ENCODE data around the gene ZC3H4. TPM values are rescaled to one million over a fixed set of nuclear protein-coding genes. Genes with fewer than 3 reads are reported as not detected.

Gene ZC3H4
- total and polyA plus RNA-seq, 2 donors (not counting 1 experiment from before 2014, with no cell fraction given) = 12.7 to 73.7 TPM

- H4K20me1 ChIP-seq (ENCODE audit: control insufficient read depth, insufficient read depth, low read length, poor library complexity, severe bottlenecking) = no peaks in the 10 kb centered on the region
- no peaks in the 10 kb centered on the region for H3K27me3 ChIP-seq (replicated peaks in 1 of 4; ENCODE audit: control extremely low read depth in 1 of 4, control insufficient read depth in 3 of 4, insufficient read depth in 4 of 4, low read length in 3 of 4)
- WGBS (ENCODE audit: insufficient coverage) = under 1% methylated on average over 47 of the region's 85 CpGs
- no peak for TF ChIP-seq EZH2 (IDR thresholded peaks at IDR 0.05; ENCODE audit: borderline replicate concordance, insufficient read depth, low read depth, low read length, poor library complexity, severe bottlenecking)
- no peak for TF ChIP-seq CTCF (IDR thresholded peaks at IDR 0.05)
- Mint-ChIP-seq H3K27ac (peak overlapping the region; percentile 99), H3K9me3 (ENCODE audit: insufficient read depth) (no peaks in the 10 kb centered on the region), H3K4me3 (peak overlapping the region; percentile 88), H3K4me1 (peaks cover 40% of the 10 kb centered on the region), H3K27me3 (no peaks in the 10 kb centered on the region)
- peak overlapping the region; percentile 73 for H2AFZ ChIP-seq (ENCODE audit: insufficient read depth, low read depth, low read length, poor library complexity, severe bottlenecking)
- peak overlapping the region; percentile 96 to 100 for H3K27ac ChIP-seq (ENCODE audit: low read length in 2 of 2)
- peaks cover 34 to 38% of the 10 kb centered on the region in 2 donors for H3K4me1 ChIP-seq (ENCODE audit: control insufficient read depth in 2 of 2, insufficient read depth in 2 of 2, low read length in 2 of 2)
- H3K36me3 ChIP-seq (replicated peaks in 1 of 2; ENCODE audit: control extremely low read depth in 1 of 2, control insufficient read depth in 1 of 2, extremely low read depth in 1 of 2, insufficient read depth in 2 of 2, low read length in 1 of 2) = peaks cover 1 to 11% of the 10 kb centered on the region in 2 experiments
- peaks cover 39% of the 10 kb centered on the region for H3K79me2 ChIP-seq (ENCODE audit: control insufficient read depth, insufficient read depth, low read length)
- ChIA-PET POLR2A (interaction anchor here (0.6 to 4.7 kb wide), 17 partner anchors 8 to 1627 kb away, joined by 3 to 30 read pairs (median 5); partner anchors contain the start of genes CCDC9, SAE1 and TMEM160), CTCF (interaction anchor here (0.9 to 2.5 kb wide), 9 partner anchors 10 to 113 kb away, joined by 3 to 29 read pairs (median 7); partner anchors contain the start of gene SAE1)
- intact Hi-C loops (cut with micrococcal nuclease) = loop anchor here (1.0 to 10.0 kb wide), 6 partner anchors 35 to 492 kb away; partner anchors contain the start of genes BICRA, DACT3 and INAFM1
- peak overlapping the region; percentile 100 for H3K9ac ChIP-seq (ENCODE audit: low read length)
- peak; percentile 40 for ATAC-seq (ENCODE audit: low read depth)
- peak; percentile 94 for DNase-seq
- H3K9me3 ChIP-seq (ENCODE audit: control extremely low read depth in 1 of 3, control insufficient read depth in 2 of 3, insufficient read depth in 1 of 3, low read length in 2 of 3) = no peaks in the 10 kb centered on the region
- peak overlapping the region; percentile 94 to 99 (median 98) for H3K4me3 ChIP-seq (ENCODE audit: control extremely low read depth in 1 of 5, extremely low read depth in 1 of 5, insufficient read depth in 1 of 5, low read depth in 2 of 5, low read length in 4 of 5)
- H3K4me2 ChIP-seq (replicated peaks; ENCODE audit: low read depth, low read length, poor library complexity, severe bottlenecking) = peak overlapping the region; percentile 92
Measured at GRCh38 chr19:47112166-47112996, 1.2 kb downstream of the ZC3H4 start.
